ENCODE data around the gene TPCN1.

Gene TPCN1

DNA sequence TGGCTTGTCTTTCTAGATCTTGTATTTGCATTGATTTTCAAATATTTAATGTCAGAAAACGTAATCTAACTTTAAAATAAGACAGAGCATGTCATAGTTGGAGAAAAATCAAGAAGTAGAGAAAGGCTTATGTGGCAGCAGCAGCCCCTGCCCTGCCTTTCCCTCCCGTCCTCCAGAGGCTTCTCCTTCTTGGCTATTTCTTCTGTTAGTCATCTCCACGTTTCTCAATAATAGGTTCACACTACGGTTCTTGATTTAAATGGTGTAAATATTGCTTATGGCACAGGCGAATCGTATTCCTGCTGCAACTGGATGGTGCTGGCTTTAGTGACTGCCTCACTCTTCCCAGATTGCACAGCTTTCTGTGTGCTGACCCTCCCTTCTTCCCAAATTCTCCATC lies 70.8 kb downstream of the TPCN1 start:
- no peak for DNase-seq (ENCODE audit: low spot score)
- Histone ChIP-seq H3K27ac (replicated peaks; ENCODE audit: low read length) (no peak overlapping the region), H3K9me3 (replicated peaks in 1 of 2; ENCODE audit: control insufficient read depth in 2 of 2, insufficient read depth in 1 of 2, low read depth in 1 of 2, low read length in 2 of 2) (no peaks in the 10 kb centered on the region), H2BK12ac (ENCODE audit: low read length) (no peak overlapping the region), H4K8ac (ENCODE audit: low read depth, low read length) (no peak overlapping the region), H3K4me2 (ENCODE audit: insufficient read depth, low read length, poor library complexity, severe bottlenecking) (no peak overlapping the region), H3K4ac (ENCODE audit: low read length) (no peak overlapping the region), H4K91ac (ENCODE audit: low read depth, low read length, poor library complexity) (no peak overlapping the region), H3K18ac (ENCODE audit: low read length) (no peak overlapping the region), H2BK5ac (ENCODE audit: low read length) (no peak overlapping the region), H3K14ac (ENCODE audit: low read length) (no peak overlapping the region), H3K23ac (ENCODE audit: low read depth, low read length, poor library complexity) (no peak overlapping the region), H3K27me3 (ENCODE audit: control insufficient read depth in 3 of 3, insufficient read depth in 3 of 3, low read depth in 1 of 3, low read length in 3 of 3) (no peaks in the 10 kb centered on the region), H3K9ac (ENCODE audit: low read depth, low read length, poor library complexity) (no peak overlapping the region), H3K4me1 (ENCODE audit: control insufficient read depth in 2 of 2, insufficient read depth in 1 of 2, low read depth in 1 of 2, low read length in 2 of 2) (no peaks in the 10 kb centered on the region), H2BK120ac (ENCODE audit: low read depth, low read length) (no peak overlapping the region), H2AFZ (ENCODE audit: low read length) (no peak overlapping the region), H2AK5ac (ENCODE audit: low read depth, low read length) (no peak overlapping the region), H3K36me3 (replicated peaks in 1 of 2; ENCODE audit: control insufficient read depth in 2 of 2, insufficient read depth in 2 of 2, low read length in 2 of 2) (peaks cover 0 to 5% of the 10 kb centered on the region in 2 donors), H3K79me1 (ENCODE audit: low read depth, low read length) (no peaks in the 10 kb centered on the region), H2BK15ac (ENCODE audit: low read length) (no peak overlapping the region), H3K4me3 (ENCODE audit: low read length in 2 of 2) (no peak overlapping the region)
- WGBS, 2 donors (ENCODE audit: extremely low coverage in 2 of 2, insufficient read length in 2 of 2, insufficient replicate concordance in 1 of 2) = no CpG with 5 or more reads among the region's 6 CpGs

DNA sequence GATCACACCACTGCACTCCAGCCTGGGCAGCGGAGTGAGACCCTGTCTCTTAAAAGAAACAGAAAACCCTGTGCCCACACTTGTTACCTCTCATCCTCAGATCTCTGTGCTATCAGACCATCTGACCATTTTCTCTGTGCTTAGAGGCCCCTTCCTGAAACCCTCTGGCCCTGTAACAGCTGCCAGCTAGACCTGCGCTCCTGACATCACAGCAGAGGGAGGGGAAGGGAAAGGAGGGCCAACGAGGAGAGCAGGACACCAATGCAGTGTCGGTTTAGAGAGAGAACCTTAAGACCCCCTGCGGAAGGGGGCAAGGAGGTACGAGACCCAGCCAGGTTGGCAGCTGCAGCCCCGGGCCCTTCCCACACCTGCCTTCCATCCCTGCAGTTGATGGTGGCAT lies 71.3 kb downstream of the TPCN1 start:
- Histone ChIP-seq H2BK12ac (ENCODE audit: low read length) (no peak overlapping the region), H2BK5ac (ENCODE audit: low read length) (no peak overlapping the region), H3K23ac (ENCODE audit: low read depth, low read length, poor library complexity) (peak overlapping the region; percentile 60), H3K18ac (ENCODE audit: low read length) (no peak overlapping the region), H4K8ac (ENCODE audit: low read depth, low read length) (no peak overlapping the region), H3K4ac (ENCODE audit: low read length) (no peak overlapping the region), H3K4me2 (ENCODE audit: insufficient read depth, low read length, poor library complexity, severe bottlenecking) (no peak overlapping the region), H3K4me3 (ENCODE audit: low read length in 2 of 2) (no peak overlapping the region), H2AK5ac (ENCODE audit: low read depth, low read length) (no peak overlapping the region), H2AFZ (ENCODE audit: low read length) (no peak overlapping the region), H3K4me1 (ENCODE audit: control insufficient read depth in 2 of 2, insufficient read depth in 1 of 2, low read depth in 1 of 2, low read length in 2 of 2) (no peaks in the 10 kb centered on the region), H3K9ac (ENCODE audit: low read depth, low read length, poor library complexity) (no peak overlapping the region), H3K27ac (replicated peaks; ENCODE audit: low read length) (no peak overlapping the region), H2BK120ac (ENCODE audit: low read depth, low read length) (no peak overlapping the region), H3K36me3 (replicated peaks in 1 of 2; ENCODE audit: control insufficient read depth in 2 of 2, insufficient read depth in 2 of 2, low read length in 2 of 2) (peaks cover 0 to 5% of the 10 kb centered on the region in 2 donors), H3K9me3 (replicated peaks in 1 of 2; ENCODE audit: control insufficient read depth in 2 of 2, insufficient read depth in 1 of 2, low read depth in 1 of 2, low read length in 2 of 2) (peaks cover 0 to 1% of the 10 kb centered on the region in 2 donors), H2BK15ac (ENCODE audit: low read length) (no peak overlapping the region), H3K27me3 (ENCODE audit: control insufficient read depth in 3 of 3, insufficient read depth in 3 of 3, low read depth in 1 of 3, low read length in 3 of 3) (no peaks in the 10 kb centered on the region), H4K91ac (ENCODE audit: low read depth, low read length, poor library complexity) (no peak overlapping the region), H3K14ac (ENCODE audit: low read length) (no peak overlapping the region), H3K79me1 (ENCODE audit: low read depth, low read length) (no peaks in the 10 kb centered on the region)
- no peak for DNase-seq (ENCODE audit: low spot score)
- no CpG with 5 or more reads among the region's 7 CpGs for WGBS, 2 donors (ENCODE audit: extremely low coverage in 2 of 2, insufficient read length in 2 of 2, insufficient replicate concordance in 1 of 2)

DNA sequence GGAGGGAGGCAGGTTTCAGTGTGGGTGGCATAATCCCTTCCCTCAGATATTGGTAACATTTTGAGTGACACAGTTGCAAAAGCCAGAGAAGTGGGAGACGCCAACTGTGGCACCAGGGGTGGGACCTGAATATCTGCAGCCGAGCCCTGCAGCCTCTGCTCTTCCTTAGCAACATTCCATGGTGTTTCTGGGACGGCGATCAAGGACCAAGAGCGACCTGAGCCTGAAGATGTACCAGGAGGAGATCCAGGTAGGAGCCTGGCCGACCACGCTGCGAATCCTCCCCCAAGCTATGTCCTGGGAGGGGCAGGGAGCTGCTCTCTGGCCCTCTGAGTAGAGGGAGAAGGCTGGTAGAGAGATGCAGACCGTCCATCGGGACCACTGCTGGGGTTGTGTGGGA lies 71.8 kb downstream of the TPCN1 start:
- Histone ChIP-seq H4K91ac (ENCODE audit: low read depth, low read length, poor library complexity) (no peak overlapping the region), H3K23ac (ENCODE audit: low read depth, low read length, poor library complexity) (no peak overlapping the region), H4K8ac (ENCODE audit: low read depth, low read length) (no peak overlapping the region), H2BK15ac (ENCODE audit: low read length) (no peak overlapping the region), H2AK5ac (ENCODE audit: low read depth, low read length) (no peak overlapping the region), H3K4me3 (ENCODE audit: low read length in 2 of 2) (no peak overlapping the region), H3K36me3 (replicated peaks in 1 of 2; ENCODE audit: control insufficient read depth in 2 of 2, insufficient read depth in 2 of 2, low read length in 2 of 2) (peaks cover 0 to 5% of the 10 kb centered on the region in 2 donors), H3K27me3 (ENCODE audit: control insufficient read depth in 3 of 3, insufficient read depth in 3 of 3, low read depth in 1 of 3, low read length in 3 of 3) (no peaks in the 10 kb centered on the region), H3K18ac (ENCODE audit: low read length) (no peak overlapping the region), H3K27ac (replicated peaks; ENCODE audit: low read length) (no peak overlapping the region), H3K9me3 (replicated peaks in 1 of 2; ENCODE audit: control insufficient read depth in 2 of 2, insufficient read depth in 1 of 2, low read depth in 1 of 2, low read length in 2 of 2) (peaks cover 0 to 1% of the 10 kb centered on the region in 2 donors), H2AFZ (ENCODE audit: low read length) (no peak overlapping the region), H2BK5ac (ENCODE audit: low read length) (no peak overlapping the region), H3K4me2 (ENCODE audit: insufficient read depth, low read length, poor library complexity, severe bottlenecking) (no peak overlapping the region), H3K4me1 (ENCODE audit: control insufficient read depth in 2 of 2, insufficient read depth in 1 of 2, low read depth in 1 of 2, low read length in 2 of 2) (no peaks in the 10 kb centered on the region), H3K14ac (ENCODE audit: low read length) (no peak overlapping the region), H3K4ac (ENCODE audit: low read length) (no peak overlapping the region), H3K79me1 (ENCODE audit: low read depth, low read length) (no peaks in the 10 kb centered on the region), H2BK120ac (ENCODE audit: low read depth, low read length) (no peak overlapping the region), H2BK12ac (ENCODE audit: low read length) (no peak overlapping the region), H3K9ac (ENCODE audit: low read depth, low read length, poor library complexity) (no peak overlapping the region)
- DNase-seq (ENCODE audit: low spot score) = no peak
- WGBS, 2 donors (ENCODE audit: extremely low coverage in 2 of 2, insufficient read length in 2 of 2, insufficient replicate concordance in 1 of 2) = no CpG with 5 or more reads among the region's 10 CpGs

DNA sequence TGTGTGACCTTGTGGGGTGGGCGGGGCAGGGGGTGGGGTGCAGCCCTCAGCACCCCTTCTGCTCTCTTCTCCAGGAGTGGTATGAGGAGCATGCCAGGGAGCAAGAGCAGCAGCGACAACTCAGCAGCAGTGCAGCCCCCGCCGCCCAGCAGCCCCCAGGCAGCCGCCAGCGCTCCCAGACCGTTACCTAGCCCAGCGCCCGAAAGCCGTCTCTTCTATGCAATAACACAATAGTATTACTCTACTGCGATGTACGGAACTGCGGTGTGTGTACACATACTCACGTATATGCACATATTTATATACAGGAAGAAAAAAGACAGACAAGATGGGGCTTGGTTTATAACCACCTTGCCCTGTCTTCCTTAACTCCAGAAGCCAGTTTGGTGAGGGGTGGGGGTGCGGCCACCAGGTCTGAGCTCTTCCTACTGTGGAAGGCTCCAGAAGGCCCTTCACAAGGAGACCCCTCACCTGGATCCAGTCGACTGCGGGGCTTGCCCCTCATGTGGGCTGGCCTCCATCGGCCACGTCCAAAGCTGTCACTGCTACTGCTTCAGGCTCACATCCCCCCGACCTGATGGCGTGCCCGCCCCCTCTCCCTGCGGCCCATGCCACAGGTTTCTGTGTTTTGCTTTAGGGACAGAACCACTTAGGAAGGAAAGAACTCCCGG lies 74.8 kb downstream of the TPCN1 start:
- Histone ChIP-seq H3K23ac (ENCODE audit: low read depth, low read length, poor library complexity) (no peak overlapping the region), H3K9me3 (replicated peaks in 1 of 2; ENCODE audit: control insufficient read depth in 2 of 2, insufficient read depth in 1 of 2, low read depth in 1 of 2, low read length in 2 of 2) (peaks cover 0 to 1% of the 10 kb centered on the region in 2 donors)

More for the DNA sequence above, 74.8 kb downstream of the TPCN1 start:
- no peak overlapping the region for H3K14ac ChIP-seq (ENCODE audit: low read length)
- WGBS, 2 donors (ENCODE audit: extremely low coverage in 2 of 2, insufficient read length in 2 of 2, insufficient replicate concordance in 1 of 2) = no CpG with 5 or more reads among the region's 24 CpGs
- no peak overlapping the region for H2BK15ac ChIP-seq (ENCODE audit: low read length)
- no peak overlapping the region for H4K8ac ChIP-seq (ENCODE audit: low read depth, low read length)
- H3K4ac ChIP-seq (ENCODE audit: low read length) = no peak overlapping the region
- no peak overlapping the region for H2BK120ac ChIP-seq (ENCODE audit: low read depth, low read length)
- no peak overlapping the region for H3K4me2 ChIP-seq (ENCODE audit: insufficient read depth, low read length, poor library complexity, severe bottlenecking)
- H2BK5ac ChIP-seq (ENCODE audit: low read length) = no peak overlapping the region
- no peaks in the 10 kb centered on the region for H3K27me3 ChIP-seq (ENCODE audit: control insufficient read depth in 3 of 3, insufficient read depth in 3 of 3, low read depth in 1 of 3, low read length in 3 of 3)
- no peak for DNase-seq (ENCODE audit: low spot score)
- no peaks in the 10 kb centered on the region for H3K79me1 ChIP-seq (ENCODE audit: low read depth, low read length)
- H3K27ac ChIP-seq (replicated peaks; ENCODE audit: low read length) = no peak overlapping the region
- no peak overlapping the region for H2AFZ ChIP-seq (ENCODE audit: low read length)
- H3K36me3 ChIP-seq (replicated peaks in 1 of 2; ENCODE audit: control insufficient read depth in 2 of 2, insufficient read depth in 2 of 2, low read length in 2 of 2) = peaks cover 0 to 5% of the 10 kb centered on the region in 2 donors
- no peak overlapping the region for H3K18ac ChIP-seq (ENCODE audit: low read length)
- H3K4me3 ChIP-seq (ENCODE audit: low read length in 2 of 2) = no peak overlapping the region
- peaks cover 0 to 10% of the 10 kb centered on the region in 2 donors for H3K4me1 ChIP-seq (ENCODE audit: control insufficient read depth in 2 of 2, insufficient read depth in 1 of 2, low read depth in 1 of 2, low read length in 2 of 2)
- H3K9ac ChIP-seq (ENCODE audit: low read depth, low read length, poor library complexity) = no peak overlapping the region
- no peak overlapping the region for H4K91ac ChIP-seq (ENCODE audit: low read depth, low read length, poor library complexity)
- H2AK5ac ChIP-seq (ENCODE audit: low read depth, low read length) = no peak overlapping the region
- H2BK12ac ChIP-seq (ENCODE audit: low read length) = no peak overlapping the region
